ENCODE measurements around the gene LTO1.

Gene LTO1

DNA sequence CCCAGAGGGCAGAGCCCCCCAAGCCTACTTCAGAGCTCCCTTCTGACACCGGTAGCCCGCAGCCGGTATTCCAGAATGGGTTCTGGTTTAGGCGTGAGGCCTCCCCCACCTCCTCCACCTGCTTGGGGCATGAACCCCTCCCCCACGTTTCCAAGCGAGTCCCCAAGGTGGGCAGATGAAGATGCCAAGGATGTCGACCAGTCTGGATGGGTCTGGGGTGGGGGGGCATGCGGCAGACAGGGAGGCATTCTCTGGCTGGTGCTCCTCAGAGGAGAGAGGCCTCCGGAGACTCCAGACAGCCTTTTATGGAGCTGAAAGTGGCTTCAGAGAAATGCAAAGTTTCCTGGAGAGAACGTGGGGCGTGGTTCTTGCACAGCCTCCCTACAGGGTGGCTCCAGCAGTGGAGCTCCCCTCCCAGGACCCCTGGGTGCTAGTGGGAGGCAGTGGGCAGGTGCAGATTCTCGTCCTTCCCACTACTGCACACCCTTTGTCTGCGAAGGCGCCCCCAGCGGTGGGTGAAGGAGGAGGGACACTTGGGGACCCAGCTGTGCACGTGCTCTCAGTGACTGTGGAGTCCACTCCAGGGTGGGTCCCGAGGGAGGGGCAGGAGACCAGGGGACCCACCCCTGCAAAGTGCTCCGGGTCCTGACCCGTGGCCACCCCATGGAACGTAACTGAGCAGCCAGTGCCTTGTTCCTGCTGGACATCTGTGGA is 30.0 kb downstream of the LTO1 start:
- no peak for DNase-seq

DNA sequence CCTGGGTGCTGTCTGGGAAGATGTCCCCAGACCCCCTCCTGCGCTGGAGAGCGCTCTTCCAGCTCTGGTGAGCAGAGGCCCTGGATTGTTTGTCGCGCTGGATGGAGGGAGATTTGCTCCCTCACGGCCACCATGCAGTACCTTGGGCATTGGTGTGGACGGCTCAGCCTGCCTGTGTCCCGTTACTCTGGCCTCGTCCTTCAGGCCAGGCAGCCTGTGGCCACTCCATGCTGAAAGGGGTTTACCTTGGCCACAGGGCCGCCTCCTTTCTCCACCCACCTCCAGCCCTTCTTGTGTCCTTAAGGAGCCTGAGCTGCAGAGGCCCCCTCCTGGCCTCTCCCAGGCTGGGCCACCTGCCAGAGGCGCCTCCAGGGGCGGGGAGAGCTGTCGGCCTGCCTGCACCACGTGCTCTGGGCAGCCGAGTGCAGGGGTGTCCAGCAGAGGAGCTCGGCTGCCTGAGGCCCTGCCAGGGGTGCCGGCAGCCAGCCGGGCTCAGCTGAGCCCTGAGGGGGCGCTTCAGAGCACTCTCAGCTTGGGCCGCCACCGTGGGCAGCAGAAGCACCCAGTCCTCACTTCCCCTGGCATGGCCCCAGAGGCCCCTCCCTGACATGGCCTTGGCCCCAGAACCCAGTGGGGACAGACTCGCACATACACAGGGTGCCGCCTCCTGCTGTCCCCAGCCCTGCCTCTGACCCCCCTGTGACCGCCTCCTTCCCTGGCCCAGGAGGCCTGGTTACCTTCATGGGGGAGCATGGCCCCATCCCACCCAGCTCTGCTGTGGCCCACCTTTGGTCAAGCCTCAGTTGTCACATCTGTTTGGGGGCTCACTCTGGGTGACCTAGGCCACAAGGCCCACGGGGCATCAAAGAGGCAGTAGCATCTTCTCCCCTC is 30.8 kb downstream of the LTO1 start:
- DNase-seq: no peak

DNA sequence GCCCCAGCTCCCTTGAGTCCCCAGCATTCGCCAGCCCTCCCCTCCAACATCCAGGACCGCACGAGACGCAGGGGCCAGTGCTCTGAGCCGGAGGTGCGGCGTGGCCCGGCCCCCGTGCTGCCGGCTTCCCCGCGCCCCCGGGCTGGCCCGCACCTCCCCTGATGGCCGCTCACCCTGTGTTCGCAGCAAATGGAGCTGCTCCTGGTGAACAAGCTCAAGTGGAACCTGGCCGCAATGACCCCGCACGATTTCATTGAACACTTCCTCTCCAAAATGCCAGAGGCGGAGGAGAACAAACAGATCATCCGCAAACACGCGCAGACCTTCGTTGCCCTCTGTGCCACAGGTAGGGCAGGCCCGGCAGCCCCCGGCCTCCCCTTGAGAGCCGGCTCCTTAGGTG is 31.5 kb downstream of the LTO1 start:
- DNase-seq: no peak

DNA sequence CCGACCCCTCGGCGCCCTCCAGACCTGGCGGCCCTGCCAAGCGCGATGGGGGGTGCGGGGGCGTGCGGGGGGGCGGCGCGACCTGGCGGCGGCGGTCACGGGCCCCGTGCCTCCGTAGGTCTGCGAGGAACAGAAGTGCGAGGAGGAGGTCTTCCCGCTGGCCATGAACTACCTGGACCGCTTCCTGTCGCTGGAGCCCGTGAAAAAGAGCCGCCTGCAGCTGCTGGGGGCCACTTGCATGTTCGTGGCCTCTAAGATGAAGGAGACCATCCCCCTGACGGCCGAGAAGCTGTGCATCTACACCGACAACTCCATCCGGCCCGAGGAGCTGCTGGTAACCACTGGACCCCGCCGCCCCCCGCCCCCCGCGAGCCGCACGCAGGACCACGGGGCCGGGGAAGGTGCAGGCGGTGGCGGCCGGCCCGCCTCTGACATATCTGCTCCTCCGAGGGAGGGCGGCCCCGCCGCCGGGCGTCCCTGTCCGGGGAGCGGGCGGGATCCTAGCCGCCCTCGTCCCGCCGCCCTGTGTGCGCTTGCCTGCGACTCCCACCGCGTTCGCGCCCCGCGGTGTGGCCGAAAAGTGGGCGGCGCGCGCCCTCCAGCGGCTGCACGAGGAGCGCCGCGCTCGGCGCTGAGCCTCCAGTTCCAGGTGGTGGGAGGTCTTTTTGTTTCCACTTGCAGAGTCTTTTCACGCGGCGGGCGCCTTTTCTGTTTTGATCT is 32.1 kb downstream of the LTO1 start:
- peak; percentile 44 to 73 (median 65) for DNase-seq

DNA sequence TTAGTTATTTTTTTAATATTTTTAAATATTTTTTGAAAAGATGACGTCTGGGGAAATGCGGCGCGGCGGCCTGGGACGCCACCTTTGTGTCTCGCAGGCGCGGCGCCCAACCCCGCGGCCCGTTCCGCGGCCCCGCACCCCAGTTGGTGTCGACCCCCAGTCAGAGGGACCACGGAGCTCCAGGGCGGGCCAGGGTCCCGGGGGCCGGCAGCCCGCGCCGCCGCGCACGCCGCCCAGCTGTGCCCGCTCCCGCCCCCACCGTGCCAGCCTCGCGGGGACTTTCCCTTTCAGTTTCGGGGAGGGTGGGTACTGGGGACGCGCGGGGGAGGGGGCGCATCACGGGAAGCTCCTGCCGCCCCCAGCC is 32.6 kb downstream of the LTO1 start:
- peak in 1 of 5 donors; percentile 37 for DNase-seq

DNA sequence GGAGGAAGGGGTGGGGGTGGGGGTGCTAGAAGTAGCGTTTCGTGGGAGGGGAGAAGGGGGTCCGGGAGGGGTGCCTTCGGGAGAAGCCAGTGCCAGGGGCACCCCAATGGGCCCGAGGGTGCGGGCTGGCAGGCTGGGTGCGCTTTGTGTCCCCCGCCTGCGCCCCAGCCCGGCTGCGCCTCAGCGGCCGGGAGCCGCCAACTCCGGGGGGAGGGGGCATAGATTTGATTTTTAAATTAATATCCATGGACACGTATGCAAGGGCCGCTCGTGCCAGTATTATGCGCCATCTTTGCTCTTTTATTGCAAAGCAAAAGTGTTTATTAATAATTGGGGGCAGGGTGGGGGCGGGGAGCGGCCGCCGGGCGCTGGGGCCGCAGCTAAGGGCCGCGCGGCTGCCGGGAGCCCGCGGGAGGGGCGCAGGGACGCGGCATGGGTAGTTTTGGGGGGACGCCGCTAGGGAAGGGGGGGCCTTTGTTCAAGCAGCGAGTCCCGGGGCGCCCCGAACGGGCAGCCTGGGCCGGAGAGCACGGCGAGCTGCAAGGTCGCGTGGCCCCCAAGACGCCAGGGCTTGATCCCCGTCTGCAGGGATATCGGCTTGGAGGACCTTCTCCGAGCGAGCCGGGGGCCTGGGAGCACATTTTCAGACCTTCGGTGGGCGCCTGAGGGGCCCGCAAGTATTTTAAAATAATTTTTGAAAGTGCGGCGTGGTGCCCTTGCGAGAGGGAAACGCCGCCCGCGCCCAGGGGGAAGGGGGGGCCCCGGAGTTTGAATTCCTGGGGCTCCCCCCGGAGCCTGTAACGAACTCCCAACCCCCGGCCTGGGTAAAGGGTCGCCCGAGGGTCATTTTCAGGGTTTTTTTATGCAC is 33.2 kb downstream of the LTO1 start:
- no peak for DNase-seq

DNA sequence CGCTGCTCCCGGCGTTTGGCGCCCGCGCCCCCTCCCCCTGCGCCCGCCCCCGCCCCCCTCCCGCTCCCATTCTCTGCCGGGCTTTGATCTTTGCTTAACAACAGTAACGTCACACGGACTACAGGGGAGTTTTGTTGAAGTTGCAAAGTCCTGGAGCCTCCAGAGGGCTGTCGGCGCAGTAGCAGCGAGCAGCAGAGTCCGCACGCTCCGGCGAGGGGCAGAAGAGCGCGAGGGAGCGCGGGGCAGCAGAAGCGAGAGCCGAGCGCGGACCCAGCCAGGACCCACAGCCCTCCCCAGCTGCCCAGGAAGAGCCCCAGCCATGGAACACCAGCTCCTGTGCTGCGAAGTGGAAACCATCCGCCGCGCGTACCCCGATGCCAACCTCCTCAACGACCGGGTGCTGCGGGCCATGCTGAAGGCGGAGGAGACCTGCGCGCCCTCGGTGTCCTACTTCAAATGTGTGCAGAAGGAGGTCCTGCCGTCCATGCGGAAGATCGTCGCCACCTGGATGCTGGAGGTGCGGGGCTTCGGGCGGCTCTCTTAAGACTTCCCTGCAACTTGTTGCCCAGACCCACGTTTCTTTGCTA is 34.1 kb downstream of the LTO1 start, which contains the start of gene CCND1:
Gene CCND1 (plus strand): TSS at position 162 of the 587 bp plus-strand sequence. CDS start 158 bp downstream, at position 320.
- peak in 1 of 5 donors; percentile 16 for DNase-seq

DNA sequence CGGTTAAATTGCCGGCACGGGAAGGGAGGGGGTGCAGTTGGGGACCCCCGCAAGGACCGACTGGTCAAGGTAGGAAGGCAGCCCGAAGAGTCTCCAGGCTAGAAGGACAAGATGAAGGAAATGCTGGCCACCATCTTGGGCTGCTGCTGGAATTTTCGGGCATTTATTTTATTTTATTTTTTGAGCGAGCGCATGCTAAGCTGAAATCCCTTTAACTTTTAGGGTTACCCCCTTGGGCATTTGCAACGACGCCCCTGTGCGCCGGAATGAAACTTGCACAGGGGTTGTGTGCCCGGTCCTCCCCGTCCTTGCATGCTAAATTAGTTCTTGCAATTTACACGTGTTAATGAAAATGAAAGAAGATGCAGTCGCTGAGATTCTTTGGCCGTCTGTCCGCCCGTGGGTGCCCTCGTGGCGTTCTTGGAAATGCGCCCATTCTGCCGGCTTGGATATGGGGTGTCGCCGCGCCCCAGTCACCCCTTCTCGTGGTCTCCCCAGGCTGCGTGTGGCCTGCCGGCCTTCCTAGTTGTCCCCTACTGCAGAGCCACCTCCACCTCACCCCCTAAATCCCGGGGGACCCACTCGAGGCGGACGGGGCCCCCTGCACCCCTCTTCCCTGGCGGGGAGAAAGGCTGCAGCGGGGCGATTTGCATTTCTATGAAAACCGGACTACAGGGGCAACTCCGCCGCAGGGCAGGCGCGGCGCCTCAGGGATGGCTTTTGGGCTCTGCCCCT is 34.7 kb downstream of the LTO1 start:
- no peak for DNase-seq

DNA sequence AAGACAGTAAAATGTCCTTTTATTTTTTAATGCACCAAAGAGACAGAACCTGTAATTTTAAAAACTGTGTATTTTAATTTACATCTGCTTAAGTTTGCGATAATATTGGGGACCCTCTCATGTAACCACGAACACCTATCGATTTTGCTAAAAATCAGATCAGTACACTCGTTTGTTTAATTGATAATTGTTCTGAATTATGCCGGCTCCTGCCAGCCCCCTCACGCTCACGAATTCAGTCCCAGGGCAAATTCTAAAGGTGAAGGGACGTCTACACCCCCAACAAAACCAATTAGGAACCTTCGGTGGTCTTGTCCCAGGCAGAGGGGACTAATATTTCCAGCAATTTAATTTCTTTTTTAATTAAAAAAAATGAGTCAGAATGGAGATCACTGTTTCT is 35.3 kb downstream of the LTO1 start:
- no peak for DNase-seq

DNA sequence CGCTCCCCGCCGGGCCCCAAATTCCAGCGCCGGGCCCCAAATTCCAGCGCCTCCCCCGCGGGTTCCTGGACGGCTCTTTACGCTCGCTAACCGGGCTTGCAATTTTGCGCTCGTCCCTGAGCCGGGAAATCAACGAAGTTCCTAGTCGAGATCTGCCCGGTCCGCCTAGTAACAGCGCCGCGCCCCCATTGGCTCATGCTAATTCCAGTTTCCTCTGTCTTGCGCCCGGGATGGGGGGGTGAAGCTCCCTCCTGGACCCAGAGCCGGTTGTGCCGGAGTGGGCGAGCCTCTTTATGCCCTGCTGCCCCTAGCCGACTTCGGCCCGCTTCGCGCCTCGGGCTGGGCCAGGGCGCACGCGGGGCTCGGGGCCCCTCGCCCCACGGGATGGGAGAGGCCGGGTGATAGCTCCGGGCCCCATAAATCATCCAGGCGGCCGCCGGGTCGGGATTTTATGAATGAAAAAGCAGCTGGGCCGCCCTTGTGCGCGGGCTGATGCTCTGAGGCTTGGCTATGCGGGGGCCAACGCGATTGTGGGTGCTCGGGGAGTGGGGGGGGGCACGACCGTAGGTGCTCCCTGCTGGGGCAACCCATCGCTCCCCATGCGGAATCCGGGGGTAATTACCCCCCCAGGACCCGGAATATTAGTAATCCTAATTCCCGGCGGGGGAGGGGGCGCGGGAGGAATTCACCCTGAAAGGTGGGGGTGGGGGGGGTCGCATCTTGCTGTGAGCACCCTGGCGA is 36.0 kb downstream of the LTO1 start:
- no peak for DNase-seq

DNA sequence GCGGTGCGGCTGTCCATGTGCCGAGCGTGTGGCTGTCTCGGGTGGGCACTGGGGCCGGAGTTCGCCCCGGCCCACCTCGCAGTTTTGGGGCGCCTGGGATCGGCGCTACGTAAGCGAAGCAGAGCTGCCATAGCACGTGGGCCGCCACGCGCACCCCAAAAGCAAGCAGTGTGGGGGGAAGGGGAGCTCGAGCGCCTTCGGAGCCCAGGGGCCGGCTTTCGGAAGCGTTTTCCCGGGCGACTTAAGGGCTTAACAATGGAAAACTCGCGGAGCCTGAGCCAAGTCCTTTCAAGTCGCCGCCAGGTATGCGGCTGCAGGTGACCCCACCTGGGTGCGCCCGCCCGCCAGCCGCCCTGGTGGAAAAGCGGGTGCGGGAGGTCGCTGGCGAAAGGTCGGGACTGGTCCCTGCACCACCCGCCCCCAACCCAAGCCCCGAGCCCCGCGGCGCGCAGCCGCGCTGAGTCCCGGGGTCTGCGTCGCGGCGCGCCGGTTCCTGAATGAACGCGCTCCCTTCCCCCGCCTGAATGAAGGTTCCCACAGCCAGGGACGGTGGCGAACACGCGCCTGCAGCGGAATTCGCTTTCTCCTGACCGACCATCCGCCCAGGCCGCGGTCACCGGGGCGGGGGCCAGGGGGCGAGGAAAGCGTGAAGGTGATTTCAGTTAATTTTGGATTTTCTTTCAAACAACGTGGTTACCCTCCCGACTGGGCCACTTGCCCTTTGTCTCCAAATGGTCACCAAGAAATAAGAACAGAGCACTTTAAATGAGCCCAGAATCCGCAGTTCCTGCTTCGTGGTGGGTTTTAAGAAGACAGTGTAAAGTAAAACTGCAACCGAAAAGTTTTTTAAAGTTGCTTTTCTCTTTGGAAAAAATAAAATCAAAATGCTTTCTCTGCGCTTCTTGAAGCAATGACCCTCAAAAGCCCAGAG is 36.9 kb downstream of the LTO1 start:
- no peak for DNase-seq

DNA sequence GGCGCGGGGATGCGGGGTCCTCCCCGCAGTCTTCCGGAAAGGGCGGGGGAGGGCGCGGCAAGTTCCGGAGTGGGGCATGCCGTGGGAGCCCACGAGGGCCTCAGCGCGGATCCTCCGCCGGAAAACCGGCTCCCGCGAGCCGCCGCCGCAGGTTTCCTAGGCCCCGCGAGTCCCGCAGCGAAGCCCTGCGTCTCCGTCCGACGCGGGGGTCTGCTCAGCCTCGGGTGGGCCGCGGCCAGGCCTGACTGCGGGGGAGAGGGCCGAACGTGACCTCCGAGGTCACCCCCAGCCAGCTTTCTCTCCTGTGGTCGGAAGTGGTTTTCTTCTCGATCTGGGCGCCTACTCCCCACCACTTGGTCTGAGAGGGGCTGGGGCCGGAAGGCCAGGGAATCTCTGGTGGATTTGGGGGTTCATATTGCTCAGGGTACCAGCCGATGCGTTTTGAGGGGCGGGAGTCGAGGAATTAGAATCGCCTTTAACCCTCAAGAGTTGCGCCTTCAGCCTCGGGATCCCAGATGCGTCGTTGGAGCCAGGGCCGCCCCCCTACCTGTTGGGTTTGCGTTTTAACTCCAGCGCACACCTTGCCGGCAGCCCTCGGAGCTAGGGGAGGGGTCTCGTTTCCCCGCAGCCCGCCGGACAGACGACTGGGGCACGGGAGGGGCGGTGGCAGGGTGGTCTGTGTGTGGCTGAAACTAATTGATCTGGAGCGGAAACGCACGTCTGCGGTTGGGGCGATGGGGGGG is 37.8 kb downstream of the LTO1 start:
- DNase-seq: no peak

DNA sequence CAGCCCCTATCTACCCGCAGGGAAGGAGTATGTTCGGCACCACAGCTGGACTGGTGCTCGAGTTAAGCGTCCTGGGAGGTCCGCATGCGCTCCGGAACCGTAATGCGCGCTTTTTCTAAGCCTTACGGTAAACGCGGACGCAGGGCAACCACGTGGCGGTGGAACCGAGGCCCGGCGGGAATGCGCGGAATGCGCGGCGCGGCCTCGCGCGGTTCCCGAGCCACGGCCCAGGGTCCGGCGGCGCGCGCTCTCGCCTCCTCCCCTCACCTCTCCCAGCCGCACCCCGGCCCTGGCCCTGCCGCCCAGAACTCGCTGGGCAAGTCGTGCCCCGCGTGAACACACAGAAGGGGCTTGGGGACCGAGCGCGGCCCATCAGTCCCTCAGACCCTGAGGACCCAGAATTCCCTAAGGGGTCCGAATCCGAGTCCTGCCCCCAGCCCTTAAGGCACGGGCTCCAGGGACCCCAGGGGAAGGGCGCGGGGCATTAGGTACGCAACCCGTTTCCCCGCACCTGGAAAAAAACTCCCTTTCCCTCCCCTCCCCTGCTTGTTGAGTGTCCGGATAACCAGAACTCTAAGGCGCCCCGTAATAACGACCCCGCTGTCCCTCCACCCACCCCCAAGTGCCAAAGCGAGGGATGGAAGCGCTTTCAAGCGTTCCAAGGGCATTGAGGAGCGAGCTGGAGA is 38.5 kb downstream of the LTO1 start:
- no peak for DNase-seq

DNA sequence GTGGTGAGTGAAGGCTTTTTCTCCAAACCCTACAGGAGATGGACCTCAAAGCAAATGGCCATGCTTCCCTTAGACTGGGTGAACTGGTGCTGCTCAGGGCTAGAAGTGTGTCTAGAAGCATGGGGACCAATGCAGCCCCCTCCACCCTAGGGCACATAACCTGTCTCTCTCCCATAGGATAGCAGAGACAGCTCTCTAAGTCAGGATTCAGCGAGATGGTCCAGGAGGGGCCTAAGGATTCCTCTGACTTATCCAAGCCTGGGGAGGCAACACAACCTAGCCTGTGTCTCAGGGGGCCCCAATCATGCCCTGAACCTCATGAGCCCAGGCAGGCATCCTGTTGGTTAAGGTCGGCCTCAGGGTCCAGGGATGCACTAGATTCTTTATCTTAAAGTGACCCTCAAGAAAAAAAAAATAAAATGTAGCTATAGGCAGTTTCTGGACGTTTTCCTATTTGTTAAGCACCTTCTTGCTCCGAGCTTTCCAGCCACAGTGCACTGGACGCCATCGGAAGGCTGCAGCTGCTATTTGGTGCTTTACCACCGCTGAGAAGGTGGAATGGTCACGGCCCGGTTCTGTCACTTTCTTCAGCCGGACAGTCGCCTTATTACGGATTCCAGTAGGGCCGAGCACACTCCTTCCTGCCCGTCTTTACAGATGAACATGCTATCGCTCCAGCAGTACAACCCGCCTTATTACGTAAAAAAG is 39.2 kb downstream of the LTO1 start:
- no peak for DNase-seq

DNA sequence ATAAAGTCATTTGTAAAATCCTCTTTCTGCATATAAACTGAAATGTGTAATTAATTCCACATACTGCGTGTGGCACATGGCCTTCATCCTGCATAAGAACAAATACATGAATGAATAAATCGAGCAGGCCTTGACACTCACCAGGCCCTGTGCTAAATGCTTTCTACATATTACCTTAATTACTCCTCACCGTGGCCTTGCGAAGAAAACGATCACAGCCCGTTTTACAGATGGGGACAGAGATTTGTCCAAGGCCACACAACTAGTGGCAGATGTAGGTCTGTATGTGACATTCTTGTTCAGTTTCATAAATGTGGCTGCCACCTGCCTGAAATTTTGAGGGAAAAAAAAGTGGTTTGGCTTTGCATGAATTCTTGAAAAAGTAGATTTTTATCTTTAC is 40.0 kb downstream of the LTO1 start:
- DNase-seq: no peak

DNA sequence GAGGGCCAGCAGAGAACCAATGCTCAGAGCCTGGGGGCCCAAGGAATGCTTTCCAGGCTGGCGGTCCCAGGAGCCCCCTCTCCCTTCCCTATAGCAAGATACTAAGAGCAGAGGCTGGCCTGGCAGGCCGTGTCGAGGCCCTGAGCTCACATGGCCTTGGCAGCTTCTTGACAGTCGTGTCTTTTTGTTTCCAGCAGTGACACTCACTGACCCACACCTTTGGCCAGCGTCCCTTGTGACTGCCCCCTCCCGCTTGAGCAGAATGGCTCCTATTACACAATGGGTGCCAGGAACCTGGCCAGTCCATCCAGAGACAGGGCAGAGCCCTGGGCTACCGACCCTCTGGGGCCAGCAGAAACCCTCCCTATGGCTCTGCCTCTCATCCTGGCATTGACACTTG is 40.6 kb downstream of the LTO1 start:
- no peak for DNase-seq

DNA sequence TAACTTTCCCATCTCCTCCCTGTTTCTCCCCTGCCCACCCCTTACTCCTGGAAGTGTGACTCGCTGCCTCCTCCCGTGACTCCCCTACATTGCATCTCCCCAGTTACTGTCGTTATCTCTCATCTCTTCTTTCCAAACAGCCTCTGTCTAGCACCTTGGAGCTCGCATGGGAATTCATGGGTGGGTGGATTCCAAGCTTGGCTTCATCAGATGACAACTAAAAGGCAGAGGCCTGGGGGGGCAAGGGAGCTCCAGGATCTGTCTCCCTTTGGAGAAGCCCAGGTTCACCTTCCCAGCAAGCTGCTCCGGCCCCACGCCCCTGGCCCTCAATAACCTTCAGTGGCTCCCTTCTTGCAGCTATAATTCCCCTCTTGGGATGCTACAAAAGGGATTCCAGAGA is 41.1 kb downstream of the LTO1 start:
- DNase-seq: no peak
